ENCODE measurements around the gene FAM177B. TPM values are rescaled to one million over a fixed set of nuclear protein-coding genes. Genes with fewer than 3 reads are reported as not detected.

The FAM177B gene
- total RNA-seq, result not detected in 2 replicates

GRCh38 chr1:222736972-222737371, at the start of gene FAM177B:
Gene FAM177B (plus strand): TSS chr1:222737202. CDS start chr1:222746546, 9,344 bp downstream.

DNA sequence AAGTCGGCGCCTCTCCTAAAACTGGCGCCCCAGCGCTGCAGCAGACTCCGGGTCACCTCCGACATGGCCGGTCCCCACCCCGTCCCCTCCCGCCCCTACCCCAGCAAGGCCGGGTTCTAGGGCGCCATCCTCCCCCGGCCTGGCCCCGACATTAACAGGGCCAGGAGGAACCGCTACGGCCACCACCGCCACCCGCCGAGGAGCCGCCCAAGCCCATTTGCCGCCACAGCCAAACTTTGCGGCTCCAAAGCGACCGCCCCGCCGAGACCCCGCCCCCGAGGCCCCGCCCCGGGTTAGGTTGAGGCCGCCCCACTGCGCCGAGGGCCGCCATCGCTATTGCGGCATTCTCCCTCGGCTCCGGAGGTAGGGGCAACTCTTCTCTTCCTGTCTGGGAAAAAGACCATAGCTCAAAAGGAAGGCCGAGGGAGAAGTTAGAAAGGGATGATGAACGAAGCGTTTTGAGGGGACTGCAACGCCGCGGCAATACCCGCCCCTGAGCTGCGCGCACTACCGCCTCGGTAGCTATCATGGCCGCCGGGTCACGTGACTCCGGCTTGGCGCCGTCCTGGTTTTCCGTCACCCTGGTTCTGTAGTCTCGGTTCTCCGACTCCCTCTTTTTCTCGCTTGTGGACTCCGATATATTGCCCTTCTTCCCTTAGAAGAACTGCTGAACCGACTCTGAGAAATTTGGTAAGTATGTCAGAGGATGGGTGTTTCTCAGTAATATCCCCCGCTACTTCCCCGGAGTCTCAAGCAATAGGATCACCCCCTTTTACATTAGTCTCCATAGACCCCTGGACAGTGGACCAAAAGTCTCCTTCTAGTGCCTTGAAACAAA, 24.5 kb upstream of the FAM177B start, which contains the start of the genes AIDA and BROX:
AIDA (minus strand) TSS at position 239 of the 838 bp plus-strand sequence; CDS start at position 65, 174 bp downstream.
BROX (plus strand) TSS at position 312 of the 838 bp plus-strand sequence. CDS start 3,136 bp downstream, outside the sequence.

Other genes with a start within 250 kb of the FAM177B start
- gene HHIPL2, start 189.1 kb upstream of the FAM177B start, total RNA-seq, result not detected in 2 replicates
- 8.2 and 9.0 TPM in 2 replicates for gene TAF1A, start 147.3 kb upstream of the FAM177B start, total RNA-seq
- gene MIA3, start 119.1 kb upstream of the FAM177B start, total RNA-seq, result 34.2 and 40.0 TPM in 2 replicates
- 27.1 and 51.5 TPM in 2 replicates for gene AIDA, start 24.7 kb upstream of the FAM177B start, total RNA-seq
- gene BROX, start 24.6 kb upstream of the FAM177B start, total RNA-seq, result 34.9 and 92.0 TPM in 2 replicates
- gene DISP1, start 77.8 kb downstream of the FAM177B start, total RNA-seq, result 2.7 and 4.0 TPM in 2 replicates